SK-N-SH treated with all-trans-retinoic acid at 6 μM for 48 hours (cell line): ENCODE results near the gene PIM2.

ENCODE experiments used
- ATAC-seq: fragments of 200-7000 bp; cut with Tn5 transposase; 3 replicates; pipeline ENCODE4 v1.9.1; 2020; ENCODE audit warnings: mild to moderate bottlenecking, moderate library complexity
- ARNTL ChIP-seq: fragments of 450-650 bp; formaldehyde crosslinking; IDR thresholded peaks from 2 replicates; pipeline ENCODE4 v1.5.0; 2020; ENCODE audit warnings: low read depth, mild to moderate bottlenecking, moderate library complexity, borderline replicate concordance
- BACH2 ChIP-seq: fragments of 250-450 bp; sonication (Bioruptor Pico); IDR thresholded peaks from 2 replicates; pipeline ENCODE4 v1.9.0; 2021; ENCODE audit warnings: mild to moderate bottlenecking, borderline replicate concordance
- CSDC2 ChIP-seq: fragments of 250-450 bp; sonication (Bioruptor Pico); IDR thresholded peaks from 2 replicates; pipeline ENCODE4 v1.5.0; 2020; ENCODE audit warnings: mild to moderate bottlenecking, moderate library complexity
- CSRNP3 ChIP-seq: fragments of 250-450 bp; sonication (Bioruptor Pico); IDR thresholded peaks from 2 replicates; pipeline ENCODE4 v1.5.1; 2021; ENCODE audit warnings: mild to moderate bottlenecking, moderate library complexity
- ESRRG ChIP-seq: fragments of 250-450 bp; sonication (Bioruptor Pico); IDR thresholded peaks from 2 replicates; pipeline ENCODE4 v1.6.1; 2021; ENCODE audit warnings: mild to moderate bottlenecking
- GLIS3 ChIP-seq: fragments of 250-450 bp; sonication (Bioruptor Pico); IDR thresholded peaks from 2 replicates; pipeline ENCODE4 v1.5.0; 2020; ENCODE audit warnings: mild to moderate bottlenecking, moderate library complexity
- ISL1 ChIP-seq: fragments of 250-450 bp; sonication (Bioruptor Pico); IDR thresholded peaks from 2 replicates; pipeline ENCODE4 v2.1.2; 2022; ENCODE audit warnings: mild to moderate bottlenecking, moderate library complexity
- OSR1 ChIP-seq: fragments of 250-450 bp; sonication (Bioruptor Pico); IDR thresholded peaks from 2 replicates; pipeline ENCODE4 v1.8.0; 2022; ENCODE audit warnings: moderate library complexity, mild to moderate bottlenecking, inconsistent platforms
- PPARA ChIP-seq: fragments of 250-450 bp; sonication (Bioruptor Pico); IDR thresholded peaks from 2 replicates; pipeline ENCODE4 v1.5.0; 2020; ENCODE audit warnings: mild to moderate bottlenecking, borderline replicate concordance
- RARB ChIP-seq: fragments of 250-450 bp; sonication (Bioruptor Pico); IDR thresholded peaks from 2 replicates; pipeline ENCODE4 v1.8.0; 2021; ENCODE audit warnings: mild to moderate bottlenecking, moderate library complexity
- SNAI2 ChIP-seq: fragments of 250-450 bp; sonication (Bioruptor Pico); IDR thresholded peaks from 2 replicates; pipeline ENCODE4 v1.5.0; 2020; ENCODE audit warnings: mild to moderate bottlenecking, moderate library complexity
- TCF4 ChIP-seq: fragments of 250-450 bp; sonication (Bioruptor Pico); IDR thresholded peaks from 2 replicates; pipeline ENCODE4 v1.8.0; 2021; ENCODE audit warnings: mild to moderate bottlenecking, moderate library complexity, borderline replicate concordance
- TOX ChIP-seq: fragments of 250-450 bp; sonication (Bioruptor Pico); IDR thresholded peaks from 2 replicates; pipeline ENCODE4 v1.8.0; 2021; ENCODE audit warnings: mild to moderate bottlenecking, moderate library complexity, borderline replicate concordance
- TSHZ2 ChIP-seq: fragments of 250-450 bp; sonication (Bioruptor Pico); IDR thresholded peaks from 2 replicates; pipeline ENCODE4 v1.5.0; 2020; ENCODE audit warnings: mild to moderate bottlenecking, moderate library complexity
- ZFP3 ChIP-seq: fragments of 250-450 bp; sonication (Bioruptor Pico); IDR thresholded peaks from 2 replicates; pipeline ENCODE4 v1.5.0; 2020; ENCODE audit warnings: mild to moderate bottlenecking, moderate library complexity
- ZFP30 ChIP-seq: fragments of 450-650 bp; formaldehyde crosslinking; IDR thresholded peaks from 2 replicates; pipeline ENCODE4 v1.5.0; 2022; ENCODE audit warnings: mild to moderate bottlenecking, moderate library complexity
- ZNF565 ChIP-seq: fragments of 450-650 bp; formaldehyde crosslinking; conservative IDR thresholded peaks from 2 replicates; pipeline ENCODE4 v1.5.0; 2020; ENCODE audit warnings: low read depth, mild to moderate bottlenecking, moderate library complexity
- ZNF8 ChIP-seq: fragments of 450-650 bp; formaldehyde crosslinking; IDR thresholded peaks from 2 replicates; pipeline ENCODE4 v1.5.0; 2020; ENCODE audit warnings: mild to moderate bottlenecking, moderate library complexity
- TF ChIP-seq, protein P1 (sequence below): fragments of 250-450 bp; sonication (Bioruptor Pico); IDR thresholded peaks from 2 replicates; pipeline ENCODE4 v1.8.0; 2021; ENCODE audit warnings: low read depth, mild to moderate bottlenecking, moderate library complexity, borderline replicate concordance
- TF ChIP-seq, protein P2 (sequence below): fragments of 250-450 bp; sonication (Bioruptor Pico); IDR thresholded peaks from 2 replicates; pipeline ENCODE4 v1.8.0; 2020; ENCODE audit warnings: mild to moderate bottlenecking, moderate library complexity, borderline replicate concordance

PIM2 gene

DNA sequence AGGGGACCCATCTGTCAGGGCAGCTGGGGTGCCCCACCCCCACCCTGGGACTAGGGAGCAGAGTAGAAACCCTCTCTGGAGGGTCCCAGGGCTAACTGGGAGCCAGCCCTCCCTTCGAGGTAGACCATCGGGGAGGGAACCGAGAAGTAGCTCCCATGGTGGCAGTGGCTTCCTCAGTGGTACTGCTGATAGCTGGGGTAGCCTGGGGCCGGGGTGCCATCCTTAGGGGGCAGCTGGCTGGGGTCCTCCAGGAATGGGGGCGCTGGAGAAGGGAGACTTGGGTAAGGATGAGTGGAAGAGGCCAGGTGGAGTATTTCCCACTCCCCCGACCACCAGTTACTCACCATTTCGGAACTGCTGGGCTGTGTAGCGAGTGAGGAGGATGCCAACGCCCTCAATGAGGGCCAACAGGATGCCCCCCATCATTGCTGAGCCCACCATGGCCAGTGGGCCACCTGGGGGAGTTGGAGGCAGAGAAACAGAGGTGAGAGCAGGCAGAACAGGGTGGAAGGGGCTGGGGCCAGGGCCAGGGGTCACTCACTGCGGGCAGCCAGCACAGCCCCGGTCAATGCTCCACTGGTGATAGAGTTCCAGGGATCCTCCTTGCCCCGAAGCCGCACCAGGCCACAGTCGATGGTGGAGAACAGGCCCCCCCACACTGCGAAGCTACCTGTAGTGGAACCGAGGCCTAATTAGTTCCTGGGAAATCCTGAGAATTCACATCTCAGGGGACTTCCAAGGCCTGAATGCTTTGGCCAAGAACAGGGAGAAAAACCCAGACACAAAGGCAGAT is 25.1 kb downstream of the PIM2 start (continued):
- no peak for TF ChIP-seq SNAI2
- no peak for TF ChIP-seq OSR1 (CRISPR knock-in tag)
- TF ChIP-seq, all 23 proteins: peak for 0

DNA sequence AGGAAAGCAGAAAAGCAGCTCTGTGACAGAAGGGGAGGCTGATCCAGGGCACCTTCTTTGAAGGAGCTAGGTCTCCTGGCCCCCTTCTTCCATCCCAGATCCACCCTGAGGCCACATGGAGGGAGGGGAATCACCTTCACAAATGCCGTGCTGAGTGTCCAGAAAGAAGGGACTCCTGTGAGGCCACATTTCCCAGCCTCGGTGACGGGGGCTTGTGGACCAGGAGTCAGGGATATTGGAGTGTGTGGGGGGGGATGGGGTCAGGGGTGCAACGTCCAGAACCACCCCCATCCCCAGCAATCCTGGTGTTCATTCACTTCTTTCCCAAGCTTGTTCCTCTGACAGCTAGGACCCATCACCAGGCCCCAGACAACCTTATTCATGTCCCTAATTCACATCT is 25.9 kb downstream of the PIM2 start:
- ATAC-seq: no peak
- TF ChIP-seq ESRRG (CRISPR knock-in tag): no peak
- TF ChIP-seq ZFP30 (CRISPR knock-in tag): no peak
- no peak for TF ChIP-seq TCF4
- TF ChIP-seq CSRNP3 (CRISPR knock-in tag): no peak
- TF ChIP-seq ZNF565 (CRISPR knock-in tag): no peak
- TF ChIP-seq BACH2 (CRISPR knock-in tag): no peak
- no peak for TF ChIP-seq ARNTL
- no peak for TF ChIP-seq ZFP3 (CRISPR knock-in tag)
- no peak for TF ChIP-seq CSDC2 (CRISPR knock-in tag)
- TF ChIP-seq, protein P1, sequence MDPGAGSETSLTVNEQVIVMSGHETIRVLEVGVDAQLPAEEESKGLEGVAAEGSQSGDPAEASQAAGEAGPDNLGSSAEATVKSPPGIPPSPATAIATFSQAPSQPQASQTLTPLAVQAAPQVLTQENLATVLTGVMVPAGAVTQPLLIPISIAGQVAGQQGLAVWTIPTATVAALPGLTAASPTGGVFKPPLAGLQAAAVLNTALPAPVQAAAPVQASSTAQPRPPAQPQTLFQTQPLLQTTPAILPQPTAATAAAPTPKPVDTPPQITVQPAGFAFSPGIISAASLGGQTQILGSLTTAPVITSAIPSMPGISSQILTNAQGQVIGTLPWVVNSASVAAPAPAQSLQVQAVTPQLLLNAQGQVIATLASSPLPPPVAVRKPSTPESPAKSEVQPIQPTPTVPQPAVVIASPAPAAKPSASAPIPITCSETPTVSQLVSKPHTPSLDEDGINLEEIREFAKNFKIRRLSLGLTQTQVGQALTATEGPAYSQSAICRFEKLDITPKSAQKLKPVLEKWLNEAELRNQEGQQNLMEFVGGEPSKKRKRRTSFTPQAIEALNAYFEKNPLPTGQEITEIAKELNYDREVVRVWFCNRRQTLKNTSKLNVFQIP (CRISPR knock-in tag): no peak
- TF ChIP-seq RARB (CRISPR knock-in tag): no peak
- no peak for TF ChIP-seq ISL1 (CRISPR knock-in tag)
- no peak for TF ChIP-seq ZNF8 (CRISPR knock-in tag)
- TF ChIP-seq TOX (CRISPR knock-in tag): no peak
- TF ChIP-seq GLIS3 (CRISPR knock-in tag): no peak
- TF ChIP-seq OSR1 (CRISPR knock-in tag): no peak

DNA sequence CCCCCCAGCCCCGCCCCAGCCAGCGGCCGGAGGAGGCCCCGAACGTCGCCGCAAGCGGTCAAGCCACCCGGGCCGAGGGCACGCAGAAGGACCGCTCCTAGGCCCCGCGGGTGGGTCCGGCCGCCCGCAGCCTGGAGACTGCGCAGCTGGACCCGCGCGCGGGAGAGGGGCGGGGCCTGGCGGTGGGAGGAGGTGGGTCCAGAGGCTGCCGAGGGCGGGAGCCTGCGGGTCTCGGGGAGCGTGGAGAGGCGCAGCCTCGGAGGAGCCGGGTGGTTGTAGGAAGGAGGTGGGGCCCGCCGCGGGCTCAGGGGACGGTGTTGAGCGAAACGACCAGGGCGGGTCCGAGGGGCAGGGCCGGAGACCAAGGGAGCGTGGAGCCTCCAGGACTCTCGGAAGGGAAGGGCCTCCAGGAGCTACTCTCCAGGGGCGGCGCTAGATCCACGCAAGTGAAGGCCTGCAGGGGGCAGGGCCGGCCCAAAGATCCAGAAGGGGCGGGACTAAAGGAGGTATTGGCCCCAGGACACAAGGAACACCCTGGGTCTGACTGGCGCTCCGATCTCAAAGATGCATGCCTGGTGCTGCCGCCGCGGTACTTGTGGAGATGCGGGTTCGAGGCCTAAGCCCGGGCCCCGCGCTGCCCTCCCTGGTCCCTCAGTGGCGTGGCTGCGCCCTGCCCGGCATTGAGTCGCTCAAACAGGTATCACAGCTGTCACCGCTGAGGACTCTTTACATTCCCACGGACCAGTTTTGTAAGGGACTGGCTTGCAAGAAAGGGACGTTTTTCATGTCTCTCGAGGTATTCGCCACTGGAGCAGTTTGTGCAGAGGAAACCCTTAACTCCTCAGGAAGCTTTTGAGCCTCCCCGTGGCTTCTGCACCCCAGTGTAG is 27.2 kb downstream of the PIM2 start:
- ATAC-seq: peak; percentile 95
- TF ChIP-seq TCF4: no peak
- TF ChIP-seq ZNF8 (CRISPR knock-in tag): no peak
- no peak for TF ChIP-seq ISL1 (CRISPR knock-in tag)
- TF ChIP-seq, protein P2, sequence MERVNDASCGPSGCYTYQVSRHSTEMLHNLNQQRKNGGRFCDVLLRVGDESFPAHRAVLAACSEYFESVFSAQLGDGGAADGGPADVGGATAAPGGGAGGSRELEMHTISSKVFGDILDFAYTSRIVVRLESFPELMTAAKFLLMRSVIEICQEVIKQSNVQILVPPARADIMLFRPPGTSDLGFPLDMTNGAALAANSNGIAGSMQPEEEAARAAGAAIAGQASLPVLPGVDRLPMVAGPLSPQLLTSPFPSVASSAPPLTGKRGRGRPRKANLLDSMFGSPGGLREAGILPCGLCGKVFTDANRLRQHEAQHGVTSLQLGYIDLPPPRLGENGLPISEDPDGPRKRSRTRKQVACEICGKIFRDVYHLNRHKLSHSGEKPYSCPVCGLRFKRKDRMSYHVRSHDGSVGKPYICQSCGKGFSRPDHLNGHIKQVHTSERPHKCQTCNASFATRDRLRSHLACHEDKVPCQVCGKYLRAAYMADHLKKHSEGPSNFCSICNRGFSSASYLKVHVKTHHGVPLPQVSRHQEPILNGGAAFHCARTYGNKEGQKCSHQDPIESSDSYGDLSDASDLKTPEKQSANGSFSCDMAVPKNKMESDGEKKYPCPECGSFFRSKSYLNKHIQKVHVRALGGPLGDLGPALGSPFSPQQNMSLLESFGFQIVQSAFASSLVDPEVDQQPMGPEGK: no peak
- TF ChIP-seq, protein P1 (CRISPR knock-in tag): no peak
- no peak for TF ChIP-seq ZFP30 (CRISPR knock-in tag)
- TF ChIP-seq PPARA (CRISPR knock-in tag): no peak
- no peak for TF ChIP-seq TSHZ2 (CRISPR knock-in tag)
- no peak for TF ChIP-seq CSRNP3 (CRISPR knock-in tag)
- TF ChIP-seq, all 23 proteins: peak for 0
